ENCODE results near the gene OR5W2. TPM values are rescaled to one million over a fixed set of nuclear protein-coding genes. Genes with fewer than 3 reads are reported as not detected.

Gene OR5W2
- total and polyA plus RNA-seq, 10 of the 15 experiments (the other 5 are each of a cell fraction or from before 2014, with no cell fraction given), result not detected

GRCh38 chr11:55936300-55936699 is 21.9 kb upstream of the OR5W2 start, which contains the start of gene OR5I1:
TSS of gene OR5I1 (minus strand) at chr11:55936400. CDS start at chr11:55936400, 0 bp downstream.
- DNase-seq (ENCODE audit: low read depth, low spot score), result no peak
- ATAC-seq, result no peak
- no peak within 1 kb of the TSS for H2AFZ ChIP-seq (ENCODE audit: control insufficient read depth, low read depth, low read length)
- H3K4me1 ChIP-seq (ENCODE audit: control insufficient read depth, insufficient read depth, low read length), result no peaks in the 10 kb centered on the region
- no peak within 1 kb of the TSS for H3K27ac ChIP-seq (ENCODE audit: control insufficient read depth, insufficient read depth)
- SMC1A ChIA-PET (ENCODE audit: uncharacterized antibody, unreplicated experiment), result no interaction called here
- FAIRE-seq, result no peak
- H3K4me3 ChIP-seq, result no peak within 1 kb of the TSS
- H4K20me1 ChIP-seq (ENCODE audit: control insufficient read depth, insufficient read depth), result no peaks in the 10 kb centered on the region
- intact Hi-C loops (cut with micrococcal nuclease; ENCODE audit: unreplicated experiment), result no loop called here
- H3K9me3 ChIP-seq (replicated peaks; ENCODE audit: control insufficient read depth, insufficient read depth, low read length), result no peaks in the 10 kb centered on the region
- CTCF ChIA-PET, result no interaction called here
- in situ Hi-C loops (cut with MboI), result loop anchor here (25.0 kb wide), 1 partner anchor 1326 kb away; no protein-coding TSS in a partner anchor
- H3K36me3 ChIP-seq (ENCODE audit: control insufficient read depth in 2 of 2, insufficient read depth in 2 of 2, low read length in 1 of 2), result no peaks in the 10 kb centered on the region
- BruUV-seq (replicated peaks), result no TSS peak
- H3K27me3 ChIP-seq (replicated peaks in 1 of 2; ENCODE audit: control insufficient read depth in 2 of 2, insufficient read depth in 2 of 2, low read length in 1 of 2), result no peaks in the 10 kb centered on the region
- H3K79me2 ChIP-seq (ENCODE audit: control insufficient read depth, insufficient read depth, low read length), result no peaks in the 10 kb centered on the region
- RAD21 ChIA-PET (ENCODE audit: unreplicated experiment), result no interaction called here
- POLR2A ChIA-PET, result no interaction called here
- no peak within 1 kb of the TSS for H3K9ac ChIP-seq (ENCODE audit: control insufficient read depth, insufficient read depth, low read length)
- 0% methylated on average over 2 of the region's 2 CpGs for WGBS (ENCODE audit: insufficient coverage, insufficient replicate concordance, low lambda C conversion rate, missing lambda C conversion rate)
- no peak within 1 kb of the TSS for H3K4me2 ChIP-seq (ENCODE audit: control insufficient read depth, insufficient read depth)
- TF ChIP-seq PAX8 (IDR thresholded peaks at IDR 0.05) (no peak), SUZ12 (IDR thresholded peaks at IDR 0.05; ENCODE audit: unreplicated experiment) (no peak), ZBTB33 (IDR thresholded peaks at IDR 0.05) (no peak), RELA (IDR thresholded peaks at IDR 0.05; ENCODE audit: borderline replicate concordance, partially characterized antibody) (no peak), MXI1 (IDR thresholded peaks at IDR 0.05; ENCODE audit: low read depth, low read length) (no peak), REST (IDR thresholded peaks at IDR 0.05; ENCODE audit: low read depth, low read length) (no peak), NRF1 (conservative IDR thresholded peaks at IDR 0.05; ENCODE audit: low read depth, low read length) (no peak), SMARCA5 (IDR thresholded peaks at IDR 0.05) (no peak), ETV6 (conservative IDR thresholded peaks at IDR 0.05 in 1 of 2, IDR thresholded peaks at IDR 0.05 in 1 of 2; ENCODE audit: borderline replicate concordance in 1 of 2, low read depth in 1 of 2) (no peak), ZNF24 (IDR thresholded peaks at IDR 0.05) (no peak), SMAD1 (IDR thresholded peaks at IDR 0.05; ENCODE audit: low read depth, partially characterized antibody) (no peak), EGR1 (IDR thresholded peaks at IDR 0.05; ENCODE audit: borderline replicate concordance in 1 of 2, low read depth in 2 of 2, low read length in 2 of 2) (no peak), SMAD5 (IDR thresholded peaks at IDR 0.05; ENCODE audit: low read depth) (no peak), IRF5 (IDR thresholded peaks at IDR 0.05; ENCODE audit: borderline replicate concordance) (no peak), YBX1 (IDR thresholded peaks at IDR 0.05) (no peak), RCOR1 (conservative IDR thresholded peaks at IDR 0.05; ENCODE audit: low read depth, low read length) (no peak), TCF7 (IDR thresholded peaks at IDR 0.05; ENCODE audit: borderline replicate concordance) (no peak), SREBF1 (IDR thresholded peaks at IDR 0.05; ENCODE audit: low read length) (no peak)
- TF ChIP-seq, protein P1, sequence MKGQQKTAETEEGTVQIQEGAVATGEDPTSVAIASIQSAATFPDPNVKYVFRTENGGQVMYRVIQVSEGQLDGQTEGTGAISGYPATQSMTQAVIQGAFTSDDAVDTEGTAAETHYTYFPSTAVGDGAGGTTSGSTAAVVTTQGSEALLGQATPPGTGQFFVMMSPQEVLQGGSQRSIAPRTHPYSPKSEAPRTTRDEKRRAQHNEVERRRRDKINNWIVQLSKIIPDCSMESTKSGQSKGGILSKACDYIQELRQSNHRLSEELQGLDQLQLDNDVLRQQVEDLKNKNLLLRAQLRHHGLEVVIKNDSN (IDR thresholded peaks at IDR 0.05; ENCODE audit: borderline replicate concordance, extremely low read length, insufficient read depth, low read depth, low read length), result no peak

All from GM12878 (cell line).